HG03103 (cell line): ENCODE results near the gene HADHA.

Source experiments
- ATAC-seq: cut with Tn5 transposase; IDR thresholded peaks from one replicate; pipeline ENCODE4 v1.9.1; 2021; ENCODE audit warnings: low read depth; ENCODE audit not compliant: unreplicated experiment

Gene HADHA

GRCh38 chr2:26195040-26195984, 49.1 kb downstream of the HADHA start:
- no peak for ATAC-seq

GRCh38 chr2:26193578-26194231, 50.7 kb downstream of the HADHA start:
- ATAC-seq = no peak

DNA sequence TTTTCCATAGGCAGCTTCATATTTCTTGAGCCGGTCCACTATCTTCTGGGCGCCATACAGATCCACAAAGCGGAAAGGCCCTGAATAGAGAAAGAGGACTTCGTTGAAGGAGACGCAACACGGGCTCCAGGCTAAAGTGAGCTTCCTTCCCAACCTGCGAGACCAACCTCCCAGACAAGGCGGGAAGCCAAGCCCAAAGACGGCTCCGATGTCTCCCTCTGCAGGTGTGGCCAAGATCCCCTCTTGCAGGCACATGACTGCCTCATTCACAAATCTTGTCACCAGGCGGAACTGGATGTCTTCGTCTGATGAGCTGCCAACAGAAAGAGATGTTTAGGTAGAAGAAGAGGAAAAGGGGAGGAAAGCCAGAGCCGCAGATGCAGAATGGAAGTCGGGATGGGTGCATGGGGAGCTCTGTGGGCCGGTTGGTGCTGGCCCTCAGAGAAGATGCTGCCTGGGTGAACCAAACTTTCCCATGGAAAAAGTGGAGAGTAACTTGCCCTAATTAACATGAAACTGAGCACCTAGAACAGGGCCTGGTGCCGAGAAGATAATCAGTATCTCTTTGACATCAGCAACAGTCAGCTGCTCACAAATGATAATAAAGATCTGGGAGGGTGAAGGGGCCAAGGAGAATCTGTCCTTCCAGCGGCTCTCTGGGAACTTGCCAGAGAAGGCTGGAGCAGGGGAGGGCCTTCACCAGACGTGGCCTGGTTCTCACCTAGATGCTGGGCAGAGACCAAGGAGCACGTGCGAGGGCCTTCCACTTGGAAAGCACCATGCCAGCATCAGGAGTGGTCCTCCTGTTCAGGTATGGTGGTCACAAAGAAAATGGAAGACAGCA, 52.9 kb downstream of the HADHA start:
- ATAC-seq = no peak

DNA sequence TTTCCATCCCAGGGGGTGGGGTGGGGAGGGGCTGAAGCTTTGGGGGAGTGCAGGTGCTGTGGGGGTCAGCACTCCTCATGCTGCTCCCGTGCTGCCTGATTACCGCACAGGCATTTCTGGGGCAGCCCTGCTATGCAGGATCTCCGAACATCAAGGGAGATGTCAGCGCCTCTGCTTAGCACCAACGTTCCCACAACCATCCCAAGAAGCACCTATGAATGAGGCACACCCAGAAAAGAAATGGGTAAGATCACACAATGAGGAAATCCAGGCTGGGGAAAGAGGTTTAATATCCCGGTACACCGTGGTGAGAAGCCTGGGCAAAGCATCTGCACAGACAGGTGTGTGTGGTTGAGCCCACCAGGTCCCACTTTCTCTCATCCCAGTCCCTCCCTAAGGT, 54.1 kb downstream of the HADHA start:
- no peak for ATAC-seq

DNA sequence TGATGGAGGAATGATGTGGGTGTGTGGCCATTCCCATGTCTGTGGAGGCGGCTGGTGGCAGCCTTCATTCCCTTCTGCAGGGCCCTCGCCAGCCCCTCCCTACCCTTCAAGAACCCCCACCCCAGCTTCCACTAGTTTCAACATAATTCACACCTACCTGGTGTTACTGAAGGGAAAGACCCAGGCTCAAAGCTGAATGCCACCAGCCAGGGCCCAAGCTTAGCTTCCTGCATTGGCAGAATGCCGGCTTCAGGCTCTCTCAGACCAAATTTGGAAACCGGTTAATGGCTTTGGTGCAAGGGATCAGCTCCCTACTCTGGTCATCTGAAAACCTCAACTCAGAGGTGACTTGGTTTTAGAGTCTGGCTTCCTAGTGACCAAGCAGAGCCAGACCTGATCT, 54.7 kb downstream of the HADHA start:
- ATAC-seq = no peak

DNA sequence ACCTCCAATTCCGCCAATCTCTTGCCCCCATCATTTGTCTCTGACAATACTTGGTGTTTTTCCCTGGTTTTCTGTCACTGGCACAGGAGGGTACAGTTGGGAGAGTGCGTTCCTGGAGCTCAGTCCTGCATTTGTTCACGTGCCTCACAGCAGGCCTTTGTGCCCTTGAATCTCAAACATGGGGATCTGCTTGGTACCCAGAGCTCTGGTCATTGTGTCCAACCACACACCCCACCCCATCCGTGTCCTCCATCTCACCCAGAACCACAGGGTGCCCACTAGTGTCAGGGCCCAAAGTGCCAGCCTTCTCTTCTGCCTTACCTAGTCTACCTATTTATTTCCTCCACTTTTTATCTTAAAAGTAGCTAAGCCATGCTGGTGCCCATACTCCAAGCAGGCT, 55.3 kb downstream of the HADHA start:
- ATAC-seq = no peak

DNA sequence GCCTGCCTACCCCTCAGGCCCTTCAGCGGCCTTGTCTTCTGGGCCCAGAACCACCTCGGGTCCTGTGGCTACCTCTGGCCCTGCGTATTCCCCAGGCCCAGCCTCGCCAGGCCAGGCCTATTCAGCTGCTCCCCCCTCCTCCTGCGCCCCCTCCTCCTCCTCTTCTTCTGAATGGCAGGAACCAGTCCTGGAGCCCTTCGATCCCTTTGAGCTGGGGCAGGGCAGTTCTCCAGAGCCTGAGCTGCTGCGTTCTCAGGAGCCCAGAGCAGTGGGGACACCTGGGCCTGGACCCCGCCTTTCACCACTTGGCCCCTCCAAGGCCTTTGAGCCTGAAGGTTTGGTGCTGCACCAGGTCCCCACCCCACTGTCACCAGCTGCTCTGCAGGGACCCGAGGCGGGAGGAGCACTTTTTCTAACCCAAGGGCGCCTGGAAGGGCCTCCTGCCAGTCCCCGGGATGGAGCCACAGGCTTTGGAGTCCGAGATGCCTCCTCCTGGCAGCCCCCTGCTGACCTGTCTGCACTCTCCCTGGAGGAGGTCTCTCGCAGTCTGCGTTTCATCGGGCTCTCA, 56.8 kb downstream of the HADHA start:
- no peak for ATAC-seq

DNA sequence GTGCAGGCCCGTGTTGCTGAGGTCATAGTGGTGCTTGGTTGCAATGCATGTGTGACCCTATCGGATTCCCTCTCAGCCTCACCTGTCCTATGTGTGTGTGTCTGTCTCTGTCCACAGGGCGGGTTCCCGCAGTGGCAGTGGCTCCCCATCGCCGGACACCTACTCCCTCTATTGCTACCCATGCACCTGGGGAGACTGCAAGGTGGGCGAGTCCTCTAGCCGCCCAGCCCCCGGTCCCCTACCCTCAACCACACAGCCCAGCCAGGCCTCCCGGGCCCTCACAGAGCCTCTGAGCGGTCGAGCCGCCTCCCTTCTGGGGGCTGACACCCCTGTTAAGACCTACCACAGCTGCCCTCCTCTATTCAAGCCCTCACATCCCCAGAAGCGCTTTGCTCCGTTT, 57.3 kb downstream of the HADHA start:
- ATAC-seq = no peak

DNA sequence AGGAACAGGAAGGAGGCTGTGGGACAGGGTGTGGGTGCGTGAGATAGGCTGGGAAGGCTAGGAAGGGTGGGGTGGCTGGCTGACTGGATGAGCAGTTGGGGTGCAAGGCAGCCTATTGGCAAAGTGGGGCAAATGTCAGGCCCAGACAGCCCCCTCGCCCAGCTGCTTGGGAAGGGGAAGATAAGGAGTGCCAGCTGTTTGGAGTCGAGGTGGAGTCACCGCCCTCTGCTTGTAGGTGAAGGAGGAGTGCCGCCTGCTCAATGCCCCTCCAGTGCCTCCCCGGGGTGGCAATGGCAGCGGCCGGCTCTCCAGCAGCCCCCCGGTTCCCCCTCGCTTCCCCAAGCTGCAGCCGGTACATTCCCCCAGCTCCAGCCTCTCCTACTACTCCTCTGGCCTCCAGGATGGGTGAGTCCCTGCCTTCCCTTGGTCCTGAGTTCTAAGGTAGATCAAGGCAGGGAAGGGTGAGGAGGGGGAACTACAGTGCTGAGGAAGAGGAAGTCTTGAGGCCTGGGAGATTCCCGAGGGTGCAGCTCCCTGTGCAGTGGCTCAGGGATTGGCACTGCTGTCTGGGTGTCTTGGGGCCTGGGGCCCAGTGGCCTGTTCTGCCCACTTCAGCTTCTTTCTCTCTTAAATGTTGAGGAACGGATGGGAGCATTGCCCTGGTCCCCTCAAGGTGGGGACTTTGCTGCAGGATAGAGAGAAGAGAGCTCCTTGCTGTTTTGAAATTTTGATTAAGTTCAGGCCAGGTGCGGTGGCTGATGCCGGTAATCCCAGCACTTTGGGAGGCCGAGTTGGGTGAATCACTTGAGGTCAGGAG, 58.3 kb downstream of the HADHA start:
- ATAC-seq = no peak

- ATAC-seq = no peak
These were observed 59.0 kb downstream of the HADHA start for GRCh38 chr2:26185304-26185928.

- peak; percentile 82 for ATAC-seq
These were observed 59.7 kb downstream of the HADHA start for GRCh38 chr2:26184555-26185303.

DNA sequence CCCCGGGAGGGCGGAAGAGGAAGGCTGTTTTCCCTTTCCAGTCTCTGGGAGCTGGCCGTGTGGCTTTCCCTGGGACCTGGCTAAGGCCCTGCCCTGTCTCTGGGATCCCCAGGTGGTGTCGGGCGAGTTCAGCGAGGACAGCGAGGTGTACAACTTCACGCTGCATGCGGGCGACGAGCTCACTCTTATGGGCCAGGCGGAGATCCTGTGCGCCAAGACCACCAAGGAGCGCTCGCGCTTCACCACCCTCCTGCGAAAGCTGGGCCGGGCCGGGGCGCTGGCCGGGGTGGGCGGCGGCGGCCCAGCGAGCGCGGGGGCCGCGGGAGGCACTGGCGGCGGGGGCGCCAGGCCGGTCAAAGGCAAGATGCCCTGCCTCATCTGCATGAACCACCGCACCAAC, 60.3 kb downstream of the HADHA start:
- ATAC-seq = no peak

- ATAC-seq = no peak
These were observed 61.4 kb downstream of the HADHA start for GRCh38 chr2:26182887-26183630.

- ATAC-seq = no peak
These were observed 62.0 kb downstream of the HADHA start for GRCh38 chr2:26182441-26182840.

GRCh38 chr2:26179446-26179913, 65.0 kb downstream of the HADHA start:
- no peak for ATAC-seq

GRCh38 chr2:26178746-26179436, 65.5 kb downstream of the HADHA start:
- no peak for ATAC-seq

DNA sequence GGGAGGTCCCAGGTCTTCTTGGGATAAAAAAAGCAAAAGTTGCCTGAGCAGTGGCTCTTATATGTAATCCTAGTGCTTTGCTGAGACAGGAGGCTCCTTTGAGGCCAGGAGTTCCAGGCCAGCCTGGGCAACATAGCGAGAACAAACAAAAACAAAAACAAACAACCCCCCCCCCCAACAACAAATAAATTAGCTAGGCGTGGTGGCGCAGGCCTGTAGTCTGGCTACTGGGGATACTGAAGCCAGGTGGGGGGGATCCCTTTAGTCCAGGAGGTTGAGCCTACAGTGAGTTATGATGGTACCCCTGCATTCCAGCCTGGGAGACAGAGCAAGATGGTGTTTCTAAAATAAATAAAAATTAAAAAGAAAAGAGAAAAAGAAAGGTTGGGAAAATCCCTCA, 66.2 kb downstream of the HADHA start:
- no peak for ATAC-seq
